ENCODE data around the gene DLGAP1. TPM values are rescaled to one million over a fixed set of nuclear protein-coding genes. Genes with fewer than 3 reads are reported as not detected.

Gene DLGAP1
- total RNA-seq, 1 experiment from 2014 or later = 23.0 TPM

DNA sequence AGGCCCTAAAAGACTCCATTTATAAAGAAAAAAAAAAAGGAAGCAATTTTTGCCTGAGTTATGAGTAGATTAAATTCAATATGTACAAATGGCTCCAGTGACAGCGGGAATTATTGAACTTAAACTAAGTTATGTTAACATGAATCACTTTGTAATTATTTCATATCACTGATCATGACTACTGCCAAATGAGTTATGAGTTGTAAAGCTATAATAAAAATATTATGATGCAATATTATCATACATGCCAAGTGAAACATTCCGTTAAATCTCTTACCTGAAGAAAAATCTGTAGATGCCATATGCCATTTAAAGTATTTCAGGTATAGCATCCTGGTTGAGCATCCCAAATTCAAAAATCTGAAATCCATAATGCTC, 217.5 kb downstream of the DLGAP1 start (continued):
- TF ChIP-seq, protein P1, sequence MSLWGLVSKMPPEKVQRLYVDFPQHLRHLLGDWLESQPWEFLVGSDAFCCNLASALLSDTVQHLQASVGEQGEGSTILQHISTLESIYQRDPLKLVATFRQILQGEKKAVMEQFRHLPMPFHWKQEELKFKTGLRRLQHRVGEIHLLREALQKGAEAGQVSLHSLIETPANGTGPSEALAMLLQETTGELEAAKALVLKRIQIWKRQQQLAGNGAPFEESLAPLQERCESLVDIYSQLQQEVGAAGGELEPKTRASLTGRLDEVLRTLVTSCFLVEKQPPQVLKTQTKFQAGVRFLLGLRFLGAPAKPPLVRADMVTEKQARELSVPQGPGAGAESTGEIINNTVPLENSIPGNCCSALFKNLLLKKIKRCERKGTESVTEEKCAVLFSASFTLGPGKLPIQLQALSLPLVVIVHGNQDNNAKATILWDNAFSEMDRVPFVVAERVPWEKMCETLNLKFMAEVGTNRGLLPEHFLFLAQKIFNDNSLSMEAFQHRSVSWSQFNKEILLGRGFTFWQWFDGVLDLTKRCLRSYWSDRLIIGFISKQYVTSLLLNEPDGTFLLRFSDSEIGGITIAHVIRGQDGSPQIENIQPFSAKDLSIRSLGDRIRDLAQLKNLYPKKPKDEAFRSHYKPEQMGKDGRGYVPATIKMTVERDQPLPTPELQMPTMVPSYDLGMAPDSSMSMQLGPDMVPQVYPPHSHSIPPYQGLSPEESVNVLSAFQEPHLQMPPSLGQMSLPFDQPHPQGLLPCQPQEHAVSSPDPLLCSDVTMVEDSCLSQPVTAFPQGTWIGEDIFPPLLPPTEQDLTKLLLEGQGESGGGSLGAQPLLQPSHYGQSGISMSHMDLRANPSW (CRISPR knock-in tag; conservative IDR thresholded peaks at IDR 0.05; ENCODE audit: low read depth) = no peak
- TF ChIP-seq, protein P2, sequence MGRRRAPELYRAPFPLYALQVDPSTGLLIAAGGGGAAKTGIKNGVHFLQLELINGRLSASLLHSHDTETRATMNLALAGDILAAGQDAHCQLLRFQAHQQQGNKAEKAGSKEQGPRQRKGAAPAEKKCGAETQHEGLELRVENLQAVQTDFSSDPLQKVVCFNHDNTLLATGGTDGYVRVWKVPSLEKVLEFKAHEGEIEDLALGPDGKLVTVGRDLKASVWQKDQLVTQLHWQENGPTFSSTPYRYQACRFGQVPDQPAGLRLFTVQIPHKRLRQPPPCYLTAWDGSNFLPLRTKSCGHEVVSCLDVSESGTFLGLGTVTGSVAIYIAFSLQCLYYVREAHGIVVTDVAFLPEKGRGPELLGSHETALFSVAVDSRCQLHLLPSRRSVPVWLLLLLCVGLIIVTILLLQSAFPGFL (CRISPR knock-in tag; IDR thresholded peaks at IDR 0.05; ENCODE audit: borderline replicate concordance) = no peak
- TF ChIP-seq OVOL2 (CRISPR knock-in tag; IDR thresholded peaks at IDR 0.05; ENCODE audit: borderline replicate concordance) = no peak
- TF ChIP-seq, protein P3, sequence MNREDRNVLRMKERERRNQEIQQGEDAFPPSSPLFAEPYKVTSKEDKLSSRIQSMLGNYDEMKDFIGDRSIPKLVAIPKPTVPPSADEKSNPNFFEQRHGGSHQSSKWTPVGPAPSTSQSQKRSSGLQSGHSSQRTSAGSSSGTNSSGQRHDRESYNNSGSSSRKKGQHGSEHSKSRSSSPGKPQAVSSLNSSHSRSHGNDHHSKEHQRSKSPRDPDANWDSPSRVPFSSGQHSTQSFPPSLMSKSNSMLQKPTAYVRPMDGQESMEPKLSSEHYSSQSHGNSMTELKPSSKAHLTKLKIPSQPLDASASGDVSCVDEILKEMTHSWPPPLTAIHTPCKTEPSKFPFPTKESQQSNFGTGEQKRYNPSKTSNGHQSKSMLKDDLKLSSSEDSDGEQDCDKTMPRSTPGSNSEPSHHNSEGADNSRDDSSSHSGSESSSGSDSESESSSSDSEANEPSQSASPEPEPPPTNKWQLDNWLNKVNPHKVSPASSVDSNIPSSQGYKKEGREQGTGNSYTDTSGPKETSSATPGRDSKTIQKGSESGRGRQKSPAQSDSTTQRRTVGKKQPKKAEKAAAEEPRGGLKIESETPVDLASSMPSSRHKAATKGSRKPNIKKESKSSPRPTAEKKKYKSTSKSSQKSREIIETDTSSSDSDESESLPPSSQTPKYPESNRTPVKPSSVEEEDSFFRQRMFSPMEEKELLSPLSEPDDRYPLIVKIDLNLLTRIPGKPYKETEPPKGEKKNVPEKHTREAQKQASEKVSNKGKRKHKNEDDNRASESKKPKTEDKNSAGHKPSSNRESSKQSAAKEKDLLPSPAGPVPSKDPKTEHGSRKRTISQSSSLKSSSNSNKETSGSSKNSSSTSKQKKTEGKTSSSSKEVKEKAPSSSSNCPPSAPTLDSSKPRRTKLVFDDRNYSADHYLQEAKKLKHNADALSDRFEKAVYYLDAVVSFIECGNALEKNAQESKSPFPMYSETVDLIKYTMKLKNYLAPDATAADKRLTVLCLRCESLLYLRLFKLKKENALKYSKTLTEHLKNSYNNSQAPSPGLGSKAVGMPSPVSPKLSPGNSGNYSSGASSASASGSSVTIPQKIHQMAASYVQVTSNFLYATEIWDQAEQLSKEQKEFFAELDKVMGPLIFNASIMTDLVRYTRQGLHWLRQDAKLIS (CRISPR knock-in tag; IDR thresholded peaks at IDR 0.05; ENCODE audit: borderline replicate concordance) = no peak
- TF ChIP-seq, protein P4, sequence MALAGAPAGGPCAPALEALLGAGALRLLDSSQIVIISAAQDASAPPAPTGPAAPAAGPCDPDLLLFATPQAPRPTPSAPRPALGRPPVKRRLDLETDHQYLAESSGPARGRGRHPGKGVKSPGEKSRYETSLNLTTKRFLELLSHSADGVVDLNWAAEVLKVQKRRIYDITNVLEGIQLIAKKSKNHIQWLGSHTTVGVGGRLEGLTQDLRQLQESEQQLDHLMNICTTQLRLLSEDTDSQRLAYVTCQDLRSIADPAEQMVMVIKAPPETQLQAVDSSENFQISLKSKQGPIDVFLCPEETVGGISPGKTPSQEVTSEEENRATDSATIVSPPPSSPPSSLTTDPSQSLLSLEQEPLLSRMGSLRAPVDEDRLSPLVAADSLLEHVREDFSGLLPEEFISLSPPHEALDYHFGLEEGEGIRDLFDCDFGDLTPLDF (CRISPR knock-in tag; IDR thresholded peaks at IDR 0.05) = no peak
- TF ChIP-seq, protein P5, sequence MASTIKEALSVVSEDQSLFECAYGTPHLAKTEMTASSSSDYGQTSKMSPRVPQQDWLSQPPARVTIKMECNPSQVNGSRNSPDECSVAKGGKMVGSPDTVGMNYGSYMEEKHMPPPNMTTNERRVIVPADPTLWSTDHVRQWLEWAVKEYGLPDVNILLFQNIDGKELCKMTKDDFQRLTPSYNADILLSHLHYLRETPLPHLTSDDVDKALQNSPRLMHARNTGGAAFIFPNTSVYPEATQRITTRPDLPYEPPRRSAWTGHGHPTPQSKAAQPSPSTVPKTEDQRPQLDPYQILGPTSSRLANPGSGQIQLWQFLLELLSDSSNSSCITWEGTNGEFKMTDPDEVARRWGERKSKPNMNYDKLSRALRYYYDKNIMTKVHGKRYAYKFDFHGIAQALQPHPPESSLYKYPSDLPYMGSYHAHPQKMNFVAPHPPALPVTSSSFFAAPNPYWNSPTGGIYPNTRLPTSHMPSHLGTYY (CRISPR knock-in tag; IDR thresholded peaks at IDR 0.05) = no peak
- no peak for TF ChIP-seq CREB1 (CRISPR knock-in tag; IDR thresholded peaks at IDR 0.05)
- TF ChIP-seq, protein P6, sequence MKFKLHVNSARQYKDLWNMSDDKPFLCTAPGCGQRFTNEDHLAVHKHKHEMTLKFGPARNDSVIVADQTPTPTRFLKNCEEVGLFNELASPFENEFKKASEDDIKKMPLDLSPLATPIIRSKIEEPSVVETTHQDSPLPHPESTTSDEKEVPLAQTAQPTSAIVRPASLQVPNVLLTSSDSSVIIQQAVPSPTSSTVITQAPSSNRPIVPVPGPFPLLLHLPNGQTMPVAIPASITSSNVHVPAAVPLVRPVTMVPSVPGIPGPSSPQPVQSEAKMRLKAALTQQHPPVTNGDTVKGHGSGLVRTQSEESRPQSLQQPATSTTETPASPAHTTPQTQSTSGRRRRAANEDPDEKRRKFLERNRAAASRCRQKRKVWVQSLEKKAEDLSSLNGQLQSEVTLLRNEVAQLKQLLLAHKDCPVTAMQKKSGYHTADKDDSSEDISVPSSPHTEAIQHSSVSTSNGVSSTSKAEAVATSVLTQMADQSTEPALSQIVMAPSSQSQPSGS (CRISPR knock-in tag; IDR thresholded peaks at IDR 0.05; ENCODE audit: borderline replicate concordance, low read depth) = no peak

DNA sequence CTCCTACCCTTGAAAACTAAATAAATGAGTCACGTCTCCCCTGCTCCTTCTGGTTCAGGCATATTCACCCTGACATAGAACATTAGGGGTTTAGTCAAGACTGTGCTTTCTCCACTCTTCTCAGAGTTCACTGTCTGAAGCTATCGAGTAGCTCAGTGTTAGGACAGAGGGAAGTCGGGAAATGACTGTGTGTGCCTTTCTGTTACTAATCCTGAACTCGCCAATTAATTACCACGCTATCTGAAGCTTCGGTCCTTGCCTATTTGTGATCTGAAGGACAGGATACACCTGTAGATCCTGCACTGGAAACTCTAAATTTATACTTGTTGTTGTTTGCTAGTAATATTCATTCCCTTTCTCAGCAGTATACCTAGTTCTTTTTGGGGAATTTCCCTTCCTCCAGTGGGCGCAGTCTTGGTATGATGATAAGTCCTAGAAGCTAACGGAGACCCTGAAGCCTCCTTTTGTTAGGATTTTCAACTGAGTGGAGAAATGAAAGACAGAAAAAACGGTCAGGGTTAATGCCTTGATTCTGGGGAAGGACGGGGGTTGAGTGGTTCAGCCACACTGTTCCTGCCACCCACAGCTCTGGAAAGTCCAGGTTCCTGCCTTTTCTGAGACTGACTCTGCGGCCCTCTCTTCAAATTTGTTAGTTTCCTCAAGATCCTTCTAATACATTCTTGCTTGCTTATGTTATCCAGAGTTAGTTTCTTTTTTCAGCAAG, 218.0 kb downstream of the DLGAP1 start:
- POLR2A ChIA-PET = interaction anchor here (0.7 kb wide), 1 partner anchor 13 kb away, joined by 3 read pairs; no protein-coding TSS in a partner anchor
- TF ChIP-seq, protein P7, sequence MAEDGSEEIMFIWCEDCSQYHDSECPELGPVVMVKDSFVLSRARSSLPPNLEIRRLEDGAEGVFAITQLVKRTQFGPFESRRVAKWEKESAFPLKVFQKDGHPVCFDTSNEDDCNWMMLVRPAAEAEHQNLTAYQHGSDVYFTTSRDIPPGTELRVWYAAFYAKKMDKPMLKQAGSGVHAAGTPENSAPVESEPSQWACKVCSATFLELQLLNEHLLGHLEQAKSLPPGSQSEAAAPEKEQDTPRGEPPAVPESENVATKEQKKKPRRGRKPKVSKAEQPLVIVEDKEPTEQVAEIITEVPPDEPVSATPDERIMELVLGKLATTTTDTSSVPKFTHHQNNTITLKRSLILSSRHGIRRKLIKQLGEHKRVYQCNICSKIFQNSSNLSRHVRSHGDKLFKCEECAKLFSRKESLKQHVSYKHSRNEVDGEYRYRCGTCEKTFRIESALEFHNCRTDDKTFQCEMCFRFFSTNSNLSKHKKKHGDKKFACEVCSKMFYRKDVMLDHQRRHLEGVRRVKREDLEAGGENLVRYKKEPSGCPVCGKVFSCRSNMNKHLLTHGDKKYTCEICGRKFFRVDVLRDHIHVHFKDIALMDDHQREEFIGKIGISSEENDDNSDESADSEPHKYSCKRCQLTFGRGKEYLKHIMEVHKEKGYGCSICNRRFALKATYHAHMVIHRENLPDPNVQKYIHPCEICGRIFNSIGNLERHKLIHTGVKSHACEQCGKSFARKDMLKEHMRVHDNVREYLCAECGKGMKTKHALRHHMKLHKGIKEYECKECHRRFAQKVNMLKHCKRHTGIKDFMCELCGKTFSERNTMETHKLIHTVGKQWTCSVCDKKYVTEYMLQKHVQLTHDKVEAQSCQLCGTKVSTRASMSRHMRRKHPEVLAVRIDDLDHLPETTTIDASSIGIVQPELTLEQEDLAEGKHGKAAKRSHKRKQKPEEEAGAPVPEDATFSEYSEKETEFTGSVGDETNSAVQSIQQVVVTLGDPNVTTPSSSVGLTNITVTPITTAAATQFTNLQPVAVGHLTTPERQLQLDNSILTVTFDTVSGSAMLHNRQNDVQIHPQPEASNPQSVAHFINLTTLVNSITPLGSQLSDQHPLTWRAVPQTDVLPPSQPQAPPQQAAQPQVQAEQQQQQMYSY (CRISPR knock-in tag; IDR thresholded peaks at IDR 0.05) = peak; percentile 69
- TF ChIP-seq, protein P8, sequence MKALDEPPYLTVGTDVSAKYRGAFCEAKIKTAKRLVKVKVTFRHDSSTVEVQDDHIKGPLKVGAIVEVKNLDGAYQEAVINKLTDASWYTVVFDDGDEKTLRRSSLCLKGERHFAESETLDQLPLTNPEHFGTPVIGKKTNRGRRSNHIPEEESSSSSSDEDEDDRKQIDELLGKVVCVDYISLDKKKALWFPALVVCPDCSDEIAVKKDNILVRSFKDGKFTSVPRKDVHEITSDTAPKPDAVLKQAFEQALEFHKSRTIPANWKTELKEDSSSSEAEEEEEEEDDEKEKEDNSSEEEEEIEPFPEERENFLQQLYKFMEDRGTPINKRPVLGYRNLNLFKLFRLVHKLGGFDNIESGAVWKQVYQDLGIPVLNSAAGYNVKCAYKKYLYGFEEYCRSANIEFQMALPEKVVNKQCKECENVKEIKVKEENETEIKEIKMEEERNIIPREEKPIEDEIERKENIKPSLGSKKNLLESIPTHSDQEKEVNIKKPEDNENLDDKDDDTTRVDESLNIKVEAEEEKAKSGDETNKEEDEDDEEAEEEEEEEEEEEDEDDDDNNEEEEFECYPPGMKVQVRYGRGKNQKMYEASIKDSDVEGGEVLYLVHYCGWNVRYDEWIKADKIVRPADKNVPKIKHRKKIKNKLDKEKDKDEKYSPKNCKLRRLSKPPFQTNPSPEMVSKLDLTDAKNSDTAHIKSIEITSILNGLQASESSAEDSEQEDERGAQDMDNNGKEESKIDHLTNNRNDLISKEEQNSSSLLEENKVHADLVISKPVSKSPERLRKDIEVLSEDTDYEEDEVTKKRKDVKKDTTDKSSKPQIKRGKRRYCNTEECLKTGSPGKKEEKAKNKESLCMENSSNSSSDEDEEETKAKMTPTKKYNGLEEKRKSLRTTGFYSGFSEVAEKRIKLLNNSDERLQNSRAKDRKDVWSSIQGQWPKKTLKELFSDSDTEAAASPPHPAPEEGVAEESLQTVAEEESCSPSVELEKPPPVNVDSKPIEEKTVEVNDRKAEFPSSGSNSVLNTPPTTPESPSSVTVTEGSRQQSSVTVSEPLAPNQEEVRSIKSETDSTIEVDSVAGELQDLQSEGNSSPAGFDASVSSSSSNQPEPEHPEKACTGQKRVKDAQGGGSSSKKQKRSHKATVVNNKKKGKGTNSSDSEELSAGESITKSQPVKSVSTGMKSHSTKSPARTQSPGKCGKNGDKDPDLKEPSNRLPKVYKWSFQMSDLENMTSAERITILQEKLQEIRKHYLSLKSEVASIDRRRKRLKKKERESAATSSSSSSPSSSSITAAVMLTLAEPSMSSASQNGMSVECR (CRISPR knock-in tag; IDR thresholded peaks at IDR 0.05; ENCODE audit: borderline replicate concordance) = no peak
- TF ChIP-seq CBFB (CRISPR knock-in tag; IDR thresholded peaks at IDR 0.05; ENCODE audit: low read depth) = no peak
- peak overlapping the region; percentile 14; the same call in 1 of the 2 replicates for H3K4me3 Mint-ChIP-seq
- H3K27ac Mint-ChIP-seq = no peak overlapping the region
- CTCF ChIA-PET = interaction anchor here (1.4 kb wide), 1 partner anchor 130 kb away, joined by 5 read pairs; no protein-coding TSS in a partner anchor
- ATAC-seq (peak; percentile 80), DNase-seq (ENCODE audit: low spot score) (no peak)
- no peaks in the 10 kb centered on the region for H3K9me3 Mint-ChIP-seq
- no peaks in the 10 kb centered on the region for H3K36me3 Mint-ChIP-seq
- peaks cover 85% of the 10 kb centered on the region for H3K27me3 Mint-ChIP-seq (ENCODE audit: low read depth)
- H3K4me1 Mint-ChIP-seq = peaks cover 86% of the 10 kb centered on the region

All from WTC11 (cell line).